Endothelial cell of umbilical vein (primary cell): ENCODE data around the gene LRRC4B.

Experiments
- CTCF ChIP-seq, 2 donors: IDR thresholded peaks; 1 replicate in 1 of 2; 2 replicates in 1 of 2; pipeline ENCODE4 v1.5.1; 2011; ENCODE audit warnings: low read length in 2 of 2, mild to moderate bottlenecking in 2 of 2, moderate library complexity in 2 of 2, control low read depth in 1 of 2, inconsistent platforms in 1 of 2, low read depth in 1 of 2; ENCODE audit not compliant: insufficient read depth in 1 of 2; ENCODE audit errors: extremely low read depth in 1 of 2
- EZH2 ChIP-seq: IDR thresholded peaks from 2 replicates; pipeline ENCODE4 v1.6.1; 2012; ENCODE audit warnings: borderline replicate concordance, low read depth, mild to moderate bottlenecking, moderate library complexity, low read length, inconsistent platforms; ENCODE audit not compliant: severe bottlenecking
- FOS ChIP-seq: IDR thresholded peaks from 2 replicates; pipeline ENCODE4 v1.6.1; 2011; ENCODE audit warnings: mild to moderate bottlenecking, low read length, moderate library complexity, borderline replicate concordance; ENCODE audit not compliant: insufficient read depth
- GATA2 ChIP-seq: IDR thresholded peaks from 2 replicates; pipeline ENCODE4 v1.7.0; 2011; ENCODE audit warnings: low read depth, mild to moderate bottlenecking, moderate library complexity, mixed read lengths, low read length; ENCODE audit not compliant: insufficient read length, insufficient read depth
- JUN ChIP-seq: IDR thresholded peaks from 2 replicates; pipeline ENCODE4 v1.6.1; 2011; ENCODE audit warnings: borderline replicate concordance, low read depth; ENCODE audit not compliant: insufficient read length, insufficient read depth
- MAX ChIP-seq: IDR thresholded peaks from 2 replicates; pipeline ENCODE4 v1.6.1; 2011; ENCODE audit not compliant: insufficient read depth, insufficient read length
- MYC ChIP-seq: IDR thresholded peaks from one replicate; pipeline ENCODE4 v1.6.1; 2011; ENCODE audit warnings: mild to moderate bottlenecking, low read depth, low read length
- POLR2A ChIP-seq: IDR thresholded peaks from 2 replicates; pipeline ENCODE4 v1.6.1; 2012; ENCODE audit warnings: low read depth, mild to moderate bottlenecking, control low read depth, low read length
- POLR2AphosphoS5 ChIP-seq: IDR thresholded peaks from 2 replicates; pipeline ENCODE4 v1.6.1; 2012; ENCODE audit warnings: low read depth, mild to moderate bottlenecking, control low read depth, low read length, moderate library complexity; ENCODE audit not compliant: insufficient read depth

DNA sequence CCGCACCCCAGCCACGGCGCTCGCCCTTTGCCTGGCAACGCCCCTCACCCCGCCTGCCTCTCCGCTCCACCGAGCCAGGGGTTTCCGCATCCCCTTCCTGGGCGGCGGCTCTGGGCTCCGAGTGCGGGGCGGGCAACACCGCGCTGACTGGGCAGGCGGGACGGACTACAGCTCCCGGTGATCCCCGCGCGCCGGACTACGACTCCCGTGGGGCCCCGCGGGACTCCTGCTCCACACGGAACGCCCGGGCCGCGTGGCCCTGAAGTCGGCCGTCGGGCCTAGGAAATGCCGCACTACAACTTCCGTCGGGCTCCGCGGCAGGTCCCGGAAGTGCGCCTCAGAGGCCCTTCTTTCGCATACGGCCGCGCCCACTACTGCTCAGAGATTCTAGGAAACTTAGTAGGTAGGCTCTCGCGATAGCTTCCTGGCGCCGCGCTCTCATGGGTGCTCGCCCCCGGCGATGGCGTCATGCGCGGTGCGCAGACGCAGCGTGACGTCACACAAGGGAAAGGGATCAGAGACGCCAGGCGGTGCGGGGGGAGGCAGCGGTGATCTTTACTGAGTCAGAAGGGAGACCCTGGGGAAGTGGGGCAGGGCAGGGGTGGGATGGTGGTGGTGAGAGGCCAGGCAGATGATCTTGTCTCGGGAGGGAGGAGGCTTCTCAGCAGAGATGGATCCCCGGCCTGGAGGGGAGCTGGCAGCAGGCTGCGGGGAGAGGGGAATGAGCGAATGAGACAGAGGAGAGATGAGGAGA, 57.0 kb downstream of the LRRC4B start, which contains the start of gene JOSD2:
- TF ChIP-seq CTCF (IDR thresholded peaks at IDR 0.05; ENCODE audit: extremely low read depth in 1 of 2, insufficient read depth in 1 of 2, low read depth in 1 of 2, low read length in 2 of 2), result no peak
- no peak for TF ChIP-seq POLR2AphosphoS5
- TF ChIP-seq POLR2A, result peak; percentile 56
- TF ChIP-seq MYC, result no peak
- TF ChIP-seq JUN, result peak; percentile 56
- no peak for TF ChIP-seq EZH2
- peak; percentile 86 for TF ChIP-seq MAX
- TF ChIP-seq FOS, result no peak
- no peak for TF ChIP-seq GATA2
